Epithelial cell of proximal tubule (primary cell): ENCODE data around the gene LIMS1. TPM values are rescaled to one million over a fixed set of nuclear protein-coding genes. Genes with fewer than 3 reads are reported as not detected.
"Not testable (repeated sequence)": the region's sequence is repeated elsewhere in the genome, so short reads cannot be mapped to it uniquely, and the experiment has no call there.

Experiments
- DNase-seq: peaks from one replicate; pipeline ENCODE4 v3.0.0-alpha.2; 2011; ENCODE audit warnings: low read depth
- H3K4me3 ChIP-seq: 2 replicates; pipeline ENCODE4 v1.5.1; 2011; ENCODE audit warnings: low read depth, mild to moderate bottlenecking, low read length
- total RNA-seq: library from RNA; depleted of rRNA; stranded (reverse); fragments of >200 nt; gene quantifications from 2 replicates; pipeline ENCODE4 v1.2.3, GENCODE V29; 2015
- TF ChIP-seq, protein P1 (sequence below): conservative IDR thresholded peaks from 2 replicates; pipeline ENCODE4 v1.5.1; 2012; ENCODE audit warnings: low read depth, mild to moderate bottlenecking, low read length

Gene LIMS1
- total RNA-seq, 1 donor from 2014 or later, result 58.3 TPM

DNA sequence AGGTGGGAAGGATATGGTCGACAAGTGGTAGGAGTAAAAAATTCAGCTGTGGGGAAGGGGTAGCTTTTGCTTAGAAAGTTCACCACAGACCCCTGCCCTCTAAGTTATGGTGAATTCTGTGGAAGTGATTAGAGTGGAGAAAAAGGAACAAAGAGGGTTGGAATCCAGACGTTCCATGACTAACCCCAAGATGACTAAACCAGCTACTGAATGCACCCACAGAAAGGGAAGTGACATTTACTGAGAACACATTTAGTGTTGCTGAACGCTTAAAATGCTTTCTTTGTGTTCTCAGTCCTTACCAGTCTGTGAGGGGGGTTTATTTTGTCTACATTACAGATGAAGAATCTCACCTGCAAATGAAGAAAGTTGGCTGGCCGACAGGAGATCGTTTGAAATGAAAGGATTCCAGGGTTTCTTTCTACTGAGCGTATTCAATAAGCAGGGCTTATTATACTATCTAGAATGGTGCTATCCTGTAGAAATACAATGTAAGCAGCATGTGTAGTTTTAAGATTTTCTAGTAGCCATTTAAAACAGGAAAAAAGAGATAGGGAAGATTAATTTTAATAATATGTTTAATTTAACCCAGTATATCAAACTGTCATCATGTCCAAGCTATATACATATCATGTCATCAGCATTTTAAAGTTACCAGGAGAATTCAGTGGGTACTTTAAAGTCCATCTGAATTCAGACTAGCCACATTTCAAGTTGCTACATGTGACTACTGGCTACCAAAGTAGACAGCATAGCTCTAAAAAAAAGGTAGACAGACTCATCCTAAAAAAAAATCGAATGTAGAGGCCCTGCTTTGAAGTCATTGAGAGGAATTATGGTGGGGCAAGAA, 60.1 kb downstream of the LIMS1 start:
- H3K4me3 ChIP-seq, result peak overlapping the region; percentile 19
- TF ChIP-seq, protein P1, sequence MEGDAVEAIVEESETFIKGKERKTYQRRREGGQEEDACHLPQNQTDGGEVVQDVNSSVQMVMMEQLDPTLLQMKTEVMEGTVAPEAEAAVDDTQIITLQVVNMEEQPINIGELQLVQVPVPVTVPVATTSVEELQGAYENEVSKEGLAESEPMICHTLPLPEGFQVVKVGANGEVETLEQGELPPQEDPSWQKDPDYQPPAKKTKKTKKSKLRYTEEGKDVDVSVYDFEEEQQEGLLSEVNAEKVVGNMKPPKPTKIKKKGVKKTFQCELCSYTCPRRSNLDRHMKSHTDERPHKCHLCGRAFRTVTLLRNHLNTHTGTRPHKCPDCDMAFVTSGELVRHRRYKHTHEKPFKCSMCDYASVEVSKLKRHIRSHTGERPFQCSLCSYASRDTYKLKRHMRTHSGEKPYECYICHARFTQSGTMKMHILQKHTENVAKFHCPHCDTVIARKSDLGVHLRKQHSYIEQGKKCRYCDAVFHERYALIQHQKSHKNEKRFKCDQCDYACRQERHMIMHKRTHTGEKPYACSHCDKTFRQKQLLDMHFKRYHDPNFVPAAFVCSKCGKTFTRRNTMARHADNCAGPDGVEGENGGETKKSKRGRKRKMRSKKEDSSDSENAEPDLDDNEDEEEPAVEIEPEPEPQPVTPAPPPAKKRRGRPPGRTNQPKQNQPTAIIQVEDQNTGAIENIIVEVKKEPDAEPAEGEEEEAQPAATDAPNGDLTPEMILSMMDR, result no peak
- peak; percentile 81 for DNase-seq

DNA sequence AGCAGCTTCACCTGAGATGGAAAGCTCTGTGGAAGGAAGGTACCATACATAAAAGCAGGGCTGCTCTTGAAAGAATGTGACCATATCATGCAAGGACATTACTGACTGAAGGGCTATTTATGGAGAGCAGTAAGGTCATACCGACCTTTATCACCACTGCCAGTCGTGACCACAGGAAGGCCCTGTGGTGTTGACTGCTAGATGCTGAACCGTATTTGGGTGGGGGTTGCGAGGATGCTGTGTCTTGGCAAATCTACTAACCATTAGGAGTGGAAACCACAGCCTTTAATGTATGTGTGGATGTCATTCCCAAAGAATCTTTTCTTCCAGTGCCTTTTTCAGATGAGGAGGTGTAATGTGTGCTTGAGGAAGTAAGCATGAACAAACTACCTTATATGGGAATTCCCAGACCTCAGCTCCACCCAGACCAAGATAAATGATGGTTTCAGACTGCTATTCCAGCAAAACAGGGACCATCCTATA, 60.8 kb downstream of the LIMS1 start:
- peak; percentile 89 for DNase-seq
- H3K4me3 ChIP-seq, result no peak overlapping the region
- TF ChIP-seq, protein P1, result no peak

DNA sequence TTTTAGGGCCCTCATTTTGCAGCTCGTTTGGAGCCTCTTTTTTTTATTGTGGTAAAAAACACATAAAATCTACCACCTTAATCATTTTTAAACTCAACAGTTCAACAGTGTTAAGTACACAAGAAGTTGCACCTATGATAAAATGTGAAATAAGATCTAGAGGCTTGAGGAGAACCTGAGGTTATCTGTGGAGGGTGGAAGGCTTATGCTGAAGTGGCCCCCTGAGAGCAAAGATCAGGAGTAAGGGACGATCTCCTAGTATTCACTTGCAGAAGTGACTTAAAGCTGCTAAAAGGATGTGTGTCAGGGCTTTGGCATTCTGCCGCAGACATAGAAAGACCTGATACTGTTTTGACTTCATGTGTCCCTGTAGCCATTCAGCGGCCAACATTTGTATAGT, 61.5 kb downstream of the LIMS1 start:
- H3K4me3 ChIP-seq, DNase-seq: not testable (repeated sequence)

DNA sequence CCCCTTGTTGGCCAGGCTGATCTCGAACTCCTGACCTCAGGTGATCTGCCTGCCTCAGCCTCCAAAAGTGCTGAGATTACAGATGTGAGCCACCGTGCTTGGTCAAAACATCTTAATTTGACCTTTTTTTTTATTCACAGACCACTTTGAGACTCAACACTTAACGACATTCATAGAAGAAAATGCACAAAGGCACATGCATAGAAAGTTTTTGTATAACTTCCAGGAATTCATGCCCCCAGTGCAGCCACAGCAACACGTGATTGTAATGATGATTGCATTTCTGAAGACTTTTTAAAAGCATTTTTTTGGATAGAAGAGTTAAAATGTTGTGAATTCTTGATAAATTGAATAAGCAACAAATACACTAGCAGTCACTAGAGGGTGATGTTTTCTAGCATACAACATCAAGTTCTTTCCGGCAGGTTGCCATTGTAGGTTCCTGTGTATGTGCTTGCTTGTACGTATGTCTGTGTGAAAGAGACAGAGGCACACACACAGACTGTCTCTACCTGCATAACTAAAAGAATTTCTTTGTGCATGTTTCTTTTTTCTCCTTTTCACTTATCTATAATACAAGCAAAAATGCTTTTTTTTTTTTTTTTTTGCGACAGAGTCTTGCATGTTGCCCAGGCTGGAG, 63.0 kb downstream of the LIMS1 start:
- DNase-seq, H3K4me3 ChIP-seq: not testable (repeated sequence)
- TF ChIP-seq, protein P1, result peak; percentile 26

DNA sequence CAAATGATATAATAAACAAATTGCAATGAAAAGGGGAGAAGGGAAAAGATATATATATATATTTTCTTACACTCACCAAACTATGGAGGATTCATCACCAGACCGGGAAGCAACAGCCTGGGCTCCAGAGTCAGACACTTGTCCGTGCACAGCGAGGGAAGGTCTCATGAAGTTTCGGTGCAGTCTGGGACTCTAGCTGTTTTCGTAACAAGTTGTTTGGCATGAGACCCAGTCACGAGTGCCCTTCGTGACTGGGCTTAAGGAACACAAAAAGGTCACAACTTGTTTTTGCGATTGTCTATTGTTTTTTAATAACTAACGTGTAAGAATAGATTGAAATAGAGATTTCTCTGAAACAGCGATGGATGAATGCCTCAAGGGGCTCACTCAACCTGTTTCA, 66.9 kb downstream of the LIMS1 start:
- not testable (repeated sequence) for DNase-seq, H3K4me3 ChIP-seq

DNA sequence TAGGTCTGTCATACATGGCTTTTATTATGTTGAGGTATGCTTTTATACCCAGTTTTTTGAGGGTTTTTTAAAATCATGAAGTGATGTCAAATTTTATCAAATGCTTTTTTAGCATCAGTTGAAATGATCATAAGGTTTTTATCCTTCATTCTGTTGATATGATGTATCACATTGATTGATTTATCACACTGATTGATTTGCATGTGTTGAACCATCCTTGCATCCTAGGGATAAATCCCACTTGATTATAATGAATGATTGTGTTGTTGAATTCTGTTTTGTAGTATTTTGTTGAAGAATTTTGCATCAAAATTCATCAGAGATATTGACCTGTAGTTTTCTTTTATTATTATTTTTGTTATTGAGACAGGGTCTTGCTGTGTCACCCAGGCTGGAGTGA, 68.2 kb downstream of the LIMS1 start:
- no peak overlapping the region for H3K4me3 ChIP-seq
- DNase-seq, result no peak
- TF ChIP-seq, protein P1, result no peak

DNA sequence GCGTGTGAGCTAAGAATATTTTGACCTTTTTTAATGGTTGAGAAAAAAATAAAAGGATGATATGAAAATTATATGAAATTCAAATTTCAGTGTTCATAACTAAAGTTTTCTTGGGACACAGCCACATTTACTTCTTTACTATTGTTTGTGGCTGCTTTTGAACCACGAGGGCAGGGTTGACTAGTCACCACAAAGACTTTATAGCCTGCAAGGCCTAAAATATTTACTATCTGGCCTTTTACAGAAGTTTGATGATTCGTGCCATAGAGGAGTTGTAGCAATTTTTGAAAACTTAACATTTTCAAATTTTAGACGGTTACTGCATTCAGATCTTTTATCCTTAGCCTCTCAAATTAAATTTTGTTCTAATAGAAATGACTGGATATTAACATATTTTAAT, 69.9 kb downstream of the LIMS1 start:
- TF ChIP-seq, protein P1, result no peak
- no peak for DNase-seq
- no peak overlapping the region for H3K4me3 ChIP-seq

DNA sequence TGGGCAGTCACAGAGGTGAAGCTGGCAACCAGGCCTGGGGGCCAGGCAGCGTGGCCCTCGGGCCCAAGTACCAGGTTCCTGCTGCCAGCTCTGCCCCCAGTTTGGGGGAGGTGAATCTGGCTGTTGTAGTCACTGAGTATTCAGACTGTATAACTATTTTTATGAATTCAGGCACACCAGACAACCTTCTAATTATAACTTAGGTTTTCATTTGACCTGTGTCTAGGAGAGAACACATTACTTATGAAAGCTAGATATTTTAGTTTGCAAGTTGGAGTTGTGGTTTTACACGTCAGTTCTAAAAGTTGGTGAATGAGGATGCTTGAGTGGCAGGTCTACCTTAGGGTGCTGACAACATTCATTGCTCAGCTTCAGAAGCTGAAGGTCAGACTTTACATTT, 71.7 kb downstream of the LIMS1 start:
- TF ChIP-seq, protein P1, result no peak

More for the DNA sequence above, 71.7 kb downstream of the LIMS1 start:
- no peak overlapping the region for H3K4me3 ChIP-seq
- DNase-seq, result no peak
